SK-N-MC (cell line): Measurements from ENCODE around the gene REXO5.

ENCODE experiments used
- EZH2 ChIP-seq: fragments of 200-600 bp; sonication (generic); IDR thresholded peaks from one replicate; pipeline ENCODE4 v1.6.1; 2017; ENCODE audit warnings: antibody characterized with exemption
- FOXP2 ChIP-seq: optimal IDR thresholded peaks from 2 replicates; pipeline ENCODE3; 2011; ENCODE audit warnings: mild to moderate bottlenecking, moderate library complexity; ENCODE audit not compliant: insufficient read depth; ENCODE audit errors: extremely low read length, control extremely low read depth
- POLR2AphosphoS5 ChIP-seq: IDR thresholded peaks from 2 replicates; pipeline ENCODE4 v1.6.1; 2012; ENCODE audit warnings: mild to moderate bottlenecking, low read depth, low read length, borderline replicate concordance

GRCh38 chr16:20803192-20803560, 3.2 kb upstream of the REXO5 start:
- no peak for TF ChIP-seq POLR2AphosphoS5
- no peak for TF ChIP-seq EZH2
- TF ChIP-seq FOXP2: no peak
